GM18520 (cell line): Measurements from ENCODE around the gene NTRK2.

ENCODE experiments used
- ATAC-seq: cut with Tn5 transposase; IDR thresholded peaks from one replicate; pipeline ENCODE4 v1.9.1; 2021; ENCODE audit not compliant: unreplicated experiment

The NTRK2 gene

GRCh38 chr9:84966876-84967830 is 297.6 kb downstream of the NTRK2 start:
- no peak for ATAC-seq

- no peak for ATAC-seq
Observed at GRCh38 chr9:84969084-84969483, 299.6 kb downstream of the NTRK2 start.

GRCh38 chr9:84969736-84970135 is 300.2 kb downstream of the NTRK2 start:
- ATAC-seq: no peak

- ATAC-seq: no peak
Observed at GRCh38 chr9:84970432-84970831, 300.9 kb downstream of the NTRK2 start.

- ATAC-seq: no peak
Observed at GRCh38 chr9:84971571-84971970, 302.0 kb downstream of the NTRK2 start.

- no peak for ATAC-seq
Observed at GRCh38 chr9:84974258-84974657, 304.7 kb downstream of the NTRK2 start.

- ATAC-seq: no peak
Observed at GRCh38 chr9:84974855-84975254, 305.3 kb downstream of the NTRK2 start.

- ATAC-seq: no peak
Observed at GRCh38 chr9:84975926-84976325, 306.4 kb downstream of the NTRK2 start.

- no peak for ATAC-seq
Observed at GRCh38 chr9:84978661-84979060, 309.1 kb downstream of the NTRK2 start.

- no peak for ATAC-seq
Observed at GRCh38 chr9:84983749-84984148, 314.2 kb downstream of the NTRK2 start.

- ATAC-seq: no peak
Observed at GRCh38 chr9:84988621-84989020, 319.1 kb downstream of the NTRK2 start.

- no peak for ATAC-seq
Observed at GRCh38 chr9:84990416-84990815, 320.9 kb downstream of the NTRK2 start.

GRCh38 chr9:84990850-84991513 is 321.5 kb downstream of the NTRK2 start:
- ATAC-seq: no peak

- no peak for ATAC-seq
Observed at GRCh38 chr9:84991514-84991870, 322.0 kb downstream of the NTRK2 start.

GRCh38 chr9:84992381-84992780 is 322.9 kb downstream of the NTRK2 start:
- ATAC-seq: no peak

GRCh38 chr9:84993105-84993504 is 323.6 kb downstream of the NTRK2 start:
- no peak for ATAC-seq

GRCh38 chr9:84996029-84996428 is 326.5 kb downstream of the NTRK2 start:
- no peak for ATAC-seq

- ATAC-seq: no peak
Observed at GRCh38 chr9:84996716-84997115, 327.2 kb downstream of the NTRK2 start.

GRCh38 chr9:84997472-84997871 is 327.9 kb downstream of the NTRK2 start:
- ATAC-seq: no peak

- no peak for ATAC-seq
Observed at GRCh38 chr9:84998639-84999038, 329.1 kb downstream of the NTRK2 start.

- no peak for ATAC-seq
Observed at GRCh38 chr9:84999788-85000187, 330.3 kb downstream of the NTRK2 start.

- no peak for ATAC-seq
Observed at GRCh38 chr9:85001925-85002324, 332.4 kb downstream of the NTRK2 start.
